GM12891 (cell line): Measurements from ENCODE around the gene RIMS1.

ENCODE experiments used
- POLR2A ChIP-seq: IDR thresholded peaks from 2 replicates; pipeline ENCODE4 v1.6.1; 2011; ENCODE audit warnings: low read depth, low read length, control low read depth
- POLR2AphosphoS5 ChIP-seq: IDR thresholded peaks from 2 replicates; pipeline ENCODE4 v1.6.1; 2011; ENCODE audit warnings: low read depth, low read length, control low read depth

GRCh38 chr6:72212686-72213085 lies 326.3 kb downstream of the RIMS1 start:
- TF ChIP-seq POLR2A = no peak
- TF ChIP-seq POLR2AphosphoS5 = no peak
